ENCODE measurements around the gene SRRT. TPM values are rescaled to one million over a fixed set of nuclear protein-coding genes. Genes with fewer than 3 reads are reported as not detected.

SRRT gene
- total and polyA plus RNA-seq, 10 of the 15 experiments (the other 5 are each of a cell fraction or from before 2014, with no cell fraction given), result 11.1 to 254 (median 111) TPM

GRCh38 chr7:100900978-100901377 is 26.1 kb downstream of the SRRT start:
- peaks cover 7% of the 10 kb centered on the region for H3K4me1 ChIP-seq (ENCODE audit: control insufficient read depth, insufficient read depth, low read length)
- TF ChIP-seq HDAC6 (IDR thresholded peaks at IDR 0.05; ENCODE audit: unreplicated experiment), result no peak
- TF ChIP-seq NFXL1 (IDR thresholded peaks at IDR 0.05; ENCODE audit: borderline replicate concordance), result no peak
- no peaks in the 10 kb centered on the region for H3K79me2 ChIP-seq (ENCODE audit: control insufficient read depth, insufficient read depth, low read length)
- no peak for ATAC-seq
- intact Hi-C loops (cut with micrococcal nuclease; ENCODE audit: unreplicated experiment), result no loop called here
- no peak overlapping the region for H3K4me3 ChIP-seq
- CTCF ChIA-PET, result interaction anchor here (0.9 to 5.5 kb wide), 6 partner anchors 12 to 242 kb away, joined by 3 to 40 read pairs (median 4); partner anchors contain the start of genes SLC12A9 and UFSP1
- no peak for FAIRE-seq
- RAD21 ChIA-PET (ENCODE audit: unreplicated experiment), result interaction anchor here (0.7 to 1.9 kb wide), 4 partner anchors 14 to 382 kb away, joined by 3 to 7 read pairs (median 4); no protein-coding TSS in a partner anchor
- H3K36me3 ChIP-seq (ENCODE audit: control insufficient read depth in 2 of 2, insufficient read depth in 2 of 2, low read length in 1 of 2), result no peaks in the 10 kb centered on the region
- no peak overlapping the region for H3K9ac ChIP-seq (ENCODE audit: control insufficient read depth, insufficient read depth, low read length)
- no peak overlapping the region for H2AFZ ChIP-seq (ENCODE audit: control insufficient read depth, low read depth, low read length)
- WGBS (ENCODE audit: insufficient coverage, insufficient replicate concordance, low lambda C conversion rate, missing lambda C conversion rate), result 56% methylated on average over 2 of the region's 2 CpGs
- peaks cover 6% of the 10 kb centered on the region in 2 experiments for H3K27me3 ChIP-seq (replicated peaks in 1 of 2; ENCODE audit: control insufficient read depth in 2 of 2, insufficient read depth in 2 of 2, low read length in 1 of 2)
- in situ Hi-C loops (cut with MboI), result no loop called here
- no peaks in the 10 kb centered on the region for H3K9me3 ChIP-seq (replicated peaks; ENCODE audit: control insufficient read depth, insufficient read depth, low read length)
- SMC1A ChIA-PET (ENCODE audit: uncharacterized antibody, unreplicated experiment), result interaction anchor here (0.7 to 1.0 kb wide), 3 partner anchors 46 to 251 kb away, joined by 3 to 6 read pairs (median 4); no protein-coding TSS in a partner anchor
- no peak overlapping the region for H3K4me2 ChIP-seq (ENCODE audit: control insufficient read depth, insufficient read depth)
- POLR2A ChIA-PET, result interaction anchor here (0.6 to 0.7 kb wide), 2 partner anchors 100 to 875 kb away, joined by 3 to 7 read pairs; no protein-coding TSS in a partner anchor
- no peak overlapping the region for H3K27ac ChIP-seq (ENCODE audit: control insufficient read depth, insufficient read depth)
- DNase-seq (ENCODE audit: low read depth, low spot score), result no peak
- H4K20me1 ChIP-seq (ENCODE audit: control insufficient read depth, insufficient read depth), result no peaks in the 10 kb centered on the region
- no TSS peak for BruUV-seq (replicated peaks)

- no TSS peak for BruUV-seq (replicated peaks)
- in situ Hi-C loops (cut with MboI), result no loop called here
- H4K20me1 ChIP-seq (ENCODE audit: control insufficient read depth, insufficient read depth), result no peaks in the 10 kb centered on the region
- no peak for TF ChIP-seq ELK1 (IDR thresholded peaks at IDR 0.05; ENCODE audit: low read depth, low read length)
- 0 out of 2 replicates have a peak, but pooled peaks have one; percentile 22 for TF ChIP-seq NR2F1 (conservative IDR thresholded peaks at IDR 0.05)
- TF ChIP-seq IRF3 (IDR thresholded peaks at IDR 0.05), result no peak
- no peaks in the 10 kb centered on the region for H3K36me3 ChIP-seq (ENCODE audit: control insufficient read depth in 2 of 2, insufficient read depth in 2 of 2, low read length in 1 of 2)
- FAIRE-seq (no peak), ATAC-seq (peak; percentile 56), DNase-seq (ENCODE audit: low read depth, low spot score) (no peak)
- H3K27ac ChIP-seq (ENCODE audit: control insufficient read depth, insufficient read depth), result no peak overlapping the region
- intact Hi-C loops (cut with micrococcal nuclease; ENCODE audit: unreplicated experiment), result no loop called here
- H3K9ac ChIP-seq (ENCODE audit: control insufficient read depth, insufficient read depth, low read length), result no peak overlapping the region
- WGBS (ENCODE audit: insufficient coverage, insufficient replicate concordance, low lambda C conversion rate, missing lambda C conversion rate), result 70% methylated on average over 5 of the region's 5 CpGs
- H2AFZ ChIP-seq (ENCODE audit: control insufficient read depth, low read depth, low read length), result no peak overlapping the region
- H3K27me3 ChIP-seq (replicated peaks in 1 of 2; ENCODE audit: control insufficient read depth in 2 of 2, insufficient read depth in 2 of 2, low read length in 1 of 2), result no peaks in the 10 kb centered on the region
- H3K9me3 ChIP-seq (replicated peaks; ENCODE audit: control insufficient read depth, insufficient read depth, low read length), result no peaks in the 10 kb centered on the region
- SMC1A ChIA-PET (ENCODE audit: uncharacterized antibody, unreplicated experiment), result interaction anchor here (0.8 to 1.4 kb wide), 4 partner anchors 11 to 381 kb away, joined by 3 to 4 read pairs (median 3); no protein-coding TSS in a partner anchor
- RAD21 ChIA-PET (ENCODE audit: unreplicated experiment), result interaction anchor here (0.7 to 1.9 kb wide), 4 partner anchors 15 to 157 kb away, joined by 3 to 7 read pairs (median 4); no protein-coding TSS in a partner anchor
- POLR2A ChIA-PET, result interaction anchor here (0.6 kb wide), 2 partner anchors 73 to 843 kb away, joined by 4 read pairs; no protein-coding TSS in a partner anchor
- H3K4me1 ChIP-seq (ENCODE audit: control insufficient read depth, insufficient read depth, low read length), result no peaks in the 10 kb centered on the region
- no peak overlapping the region; the same call in 1 of the 2 replicates for H3K4me2 ChIP-seq (ENCODE audit: control insufficient read depth, insufficient read depth)
- CTCF ChIA-PET, result interaction anchor here (1.1 to 5.5 kb wide), 3 partner anchors 49 to 173 kb away, joined by 3 to 40 read pairs (median 4); partner anchors contain the start of gene SLC12A9
- H3K4me3 ChIP-seq, result no peak overlapping the region
- H3K79me2 ChIP-seq (ENCODE audit: control insufficient read depth, insufficient read depth, low read length), result no peaks in the 10 kb centered on the region
Measured at GRCh38 chr7:100901921-100902332, 27.0 kb downstream of the SRRT start.
